Forelimb muscle (tissue), 1 donor: ENCODE measurements around the gene ADGRL1. TPM values are rescaled to one million over a fixed set of nuclear protein-coding genes. Genes with fewer than 3 reads are reported as not detected.
"Not testable (repeated sequence)": the region's sequence is repeated elsewhere in the genome, so short reads cannot be mapped to it uniquely, and the experiment has no call there.

Experiments
- DNase-seq: peaks from one replicate; pipeline ENCODE4 v3.0.0-alpha.2; 2013; ENCODE audit warnings: low read depth
- polyA plus RNA-seq: library from polyadenylated mRNA; unstranded; fragments of 120-200 nt; gene quantifications from one replicate; pipeline ENCODE4 v1.2.1, GENCODE V29; 2013; ENCODE audit not compliant: insufficient read length

Gene ADGRL1
- 14.6 TPM for polyA plus RNA-seq

DNA sequence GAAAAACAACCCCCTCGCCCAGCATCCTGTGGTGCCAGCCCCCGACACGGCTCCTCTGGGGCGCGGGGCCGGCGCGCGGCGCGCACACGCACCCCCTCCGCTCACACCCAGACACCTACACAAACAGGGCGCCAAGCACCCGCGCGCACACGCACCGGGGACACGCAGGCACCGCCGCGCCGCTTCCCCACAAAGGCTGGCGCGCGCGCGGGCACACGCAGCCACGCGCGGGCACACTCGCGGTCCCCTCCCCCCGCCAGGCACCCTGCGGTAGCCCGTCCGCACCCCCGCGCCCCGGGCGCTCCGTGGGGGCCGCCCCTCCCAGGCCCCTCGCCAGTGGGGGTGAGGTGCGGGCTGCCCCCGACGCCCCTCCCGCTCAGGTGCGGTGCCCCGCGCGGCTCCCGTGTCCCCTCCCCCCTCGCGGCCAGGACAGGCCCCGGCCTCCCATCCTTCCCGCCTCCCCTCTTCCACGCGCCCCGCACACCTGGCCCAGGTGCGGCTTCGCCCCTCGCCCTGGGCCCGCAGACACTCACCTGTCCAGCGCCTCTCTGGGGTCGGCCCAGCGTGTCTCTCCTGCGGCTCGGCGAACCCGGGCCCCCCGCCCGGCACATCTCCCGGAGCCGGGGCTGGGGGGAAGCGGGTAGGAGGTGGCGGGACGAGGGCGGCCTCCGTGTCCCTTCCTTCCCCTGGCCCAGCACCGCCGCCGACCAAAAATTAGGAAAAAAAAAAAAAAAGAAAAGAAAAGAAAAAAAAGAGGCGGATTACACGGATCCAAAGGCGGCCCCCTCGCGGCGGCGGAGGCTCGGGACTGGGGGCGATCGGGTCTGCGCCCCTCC lies at the start of gene ADGRL1:
TSS of gene ADGRL1 (minus strand) at position 718 of the 836 bp plus-strand sequence. CDS start 22,567 bp downstream, outside the sequence.
- not testable (repeated sequence) for DNase-seq

DNA sequence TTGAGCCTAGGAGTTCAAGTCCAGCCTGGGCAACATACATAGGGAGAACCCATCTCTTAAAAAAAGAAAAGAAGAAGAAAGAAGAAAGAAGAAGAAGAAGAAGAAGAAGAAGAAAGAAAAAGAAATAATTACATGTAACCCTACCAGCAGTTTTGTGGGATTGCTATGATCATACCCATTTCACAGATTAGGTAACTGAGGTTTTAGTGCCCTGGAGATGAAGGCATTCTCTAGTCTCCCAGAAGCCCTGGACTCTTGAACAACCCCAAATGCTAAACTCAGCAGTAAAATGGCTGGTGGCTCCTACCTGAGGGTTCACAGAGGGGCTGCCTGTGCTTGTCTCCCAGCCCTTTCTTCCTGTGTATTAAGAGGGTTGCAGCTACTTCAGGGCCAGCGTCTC lies 49.3 kb upstream of the ADGRL1 start:
- DNase-seq: not testable (repeated sequence)

DNA sequence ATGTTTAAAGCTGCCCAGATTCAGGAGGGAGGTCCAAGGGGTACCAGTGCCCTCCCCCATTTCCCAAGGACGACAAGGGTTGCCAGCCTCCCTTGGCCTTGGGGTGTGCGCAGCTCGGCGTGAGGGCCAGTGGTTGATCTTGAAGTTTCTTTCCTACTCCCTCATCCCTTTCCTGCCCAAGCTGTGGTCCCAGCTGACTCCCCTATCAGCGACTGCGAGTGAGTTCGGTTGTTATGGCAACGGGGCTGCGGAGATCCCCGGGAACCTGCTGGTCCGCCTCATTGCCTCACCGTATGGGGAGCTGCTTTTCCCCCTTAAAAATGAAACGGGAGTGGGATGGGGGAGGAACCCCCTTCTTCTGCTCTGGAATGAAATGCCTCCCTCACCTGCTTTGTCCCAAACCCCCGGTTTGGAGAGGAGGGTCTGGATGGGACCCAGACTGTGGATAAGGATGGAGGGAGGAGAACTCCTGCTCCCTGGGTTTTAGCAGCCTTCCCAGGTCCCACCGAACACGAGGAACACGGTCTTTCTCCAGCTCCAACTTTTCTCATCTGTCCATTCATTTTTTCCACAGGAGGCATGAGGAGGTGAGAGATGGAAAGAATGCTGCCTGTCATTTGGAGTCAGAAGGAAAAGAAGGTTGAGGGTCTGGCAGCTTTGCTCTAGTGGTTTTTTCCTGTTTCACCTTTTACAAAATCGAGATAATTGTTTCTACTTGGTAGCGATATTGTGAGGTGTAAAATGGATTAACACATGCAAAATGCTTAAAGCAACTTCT lies 48.0 kb upstream of the ADGRL1 start:
- not testable (repeated sequence) for DNase-seq

DNA sequence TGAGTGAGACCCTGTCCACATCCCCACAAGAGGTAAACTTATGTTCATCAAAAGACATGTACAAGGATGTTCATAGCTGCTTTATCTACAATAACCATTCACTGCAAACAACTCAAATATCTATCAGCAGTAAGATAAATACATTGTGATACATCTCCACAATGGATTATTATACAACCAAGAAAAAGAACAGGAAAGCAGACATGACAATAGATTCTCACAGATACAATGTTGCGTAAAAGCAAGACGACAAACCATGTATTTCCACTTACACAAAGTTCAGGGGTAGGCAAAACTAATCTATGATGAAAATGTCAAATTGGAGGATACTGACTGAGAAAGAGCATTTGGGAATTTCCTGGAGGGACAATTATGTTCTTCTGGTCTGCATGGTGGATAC lies 46.2 kb upstream of the ADGRL1 start:
- not testable (repeated sequence) for DNase-seq

DNA sequence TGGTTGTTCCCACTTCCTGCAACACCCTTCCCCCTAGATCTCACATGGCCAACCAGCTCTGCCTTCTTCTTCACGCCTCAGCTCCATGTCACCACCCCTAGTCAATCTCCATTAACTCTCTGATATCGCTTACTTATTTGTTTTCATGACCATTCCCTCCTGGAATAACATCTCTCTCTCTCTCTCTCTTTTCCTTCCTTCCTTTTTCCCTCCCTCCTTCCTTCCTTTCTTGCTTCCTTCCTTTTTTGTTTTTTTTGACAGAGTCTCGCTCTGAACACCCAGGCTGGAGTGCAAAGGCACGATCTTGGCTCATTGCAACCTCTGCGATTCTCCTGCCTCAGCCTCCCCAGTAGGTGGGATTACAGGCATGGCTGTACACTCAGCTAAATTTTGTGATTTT lies 44.9 kb upstream of the ADGRL1 start:
- no peak for DNase-seq

DNA sequence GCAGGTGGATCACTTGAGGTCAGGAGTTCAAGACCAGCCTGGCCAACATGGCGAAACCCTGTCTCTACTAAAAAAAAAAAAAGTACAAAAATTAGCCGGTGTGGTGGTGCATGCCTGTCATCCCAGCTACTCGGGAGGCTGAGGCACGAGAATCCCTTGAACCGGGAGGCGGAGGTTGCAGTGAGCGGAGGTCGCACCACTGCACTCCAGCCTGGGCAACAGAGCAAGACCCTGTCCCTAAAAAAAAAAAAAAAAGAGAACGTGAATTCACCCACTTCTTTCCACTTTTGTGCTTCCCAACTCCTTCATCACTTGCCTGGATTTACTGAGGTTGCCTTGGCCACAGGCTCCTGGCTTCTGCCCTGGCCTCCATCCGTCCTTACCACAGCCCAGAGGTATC lies 44.3 kb upstream of the ADGRL1 start:
- DNase-seq: not testable (repeated sequence)

DNA sequence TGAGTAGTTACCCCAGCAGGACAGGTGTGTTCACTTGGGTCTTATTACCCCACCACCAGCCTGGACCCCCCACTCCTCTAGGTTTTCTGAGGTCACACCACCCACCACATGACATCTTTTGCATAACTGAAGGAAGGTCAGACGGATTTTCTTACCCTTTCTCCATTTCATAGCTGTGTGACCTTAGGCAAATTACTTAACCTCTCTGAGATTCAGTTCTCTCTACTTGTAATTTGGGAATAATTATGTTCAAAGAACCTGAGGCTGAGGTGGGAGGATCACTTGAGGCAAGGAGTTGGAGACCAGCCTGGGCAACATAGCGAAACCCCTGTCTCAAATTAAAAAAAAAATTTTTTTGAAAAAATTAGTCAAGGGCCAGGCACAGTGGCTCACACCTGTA lies 43.9 kb upstream of the ADGRL1 start:
- DNase-seq: not testable (repeated sequence)

DNA sequence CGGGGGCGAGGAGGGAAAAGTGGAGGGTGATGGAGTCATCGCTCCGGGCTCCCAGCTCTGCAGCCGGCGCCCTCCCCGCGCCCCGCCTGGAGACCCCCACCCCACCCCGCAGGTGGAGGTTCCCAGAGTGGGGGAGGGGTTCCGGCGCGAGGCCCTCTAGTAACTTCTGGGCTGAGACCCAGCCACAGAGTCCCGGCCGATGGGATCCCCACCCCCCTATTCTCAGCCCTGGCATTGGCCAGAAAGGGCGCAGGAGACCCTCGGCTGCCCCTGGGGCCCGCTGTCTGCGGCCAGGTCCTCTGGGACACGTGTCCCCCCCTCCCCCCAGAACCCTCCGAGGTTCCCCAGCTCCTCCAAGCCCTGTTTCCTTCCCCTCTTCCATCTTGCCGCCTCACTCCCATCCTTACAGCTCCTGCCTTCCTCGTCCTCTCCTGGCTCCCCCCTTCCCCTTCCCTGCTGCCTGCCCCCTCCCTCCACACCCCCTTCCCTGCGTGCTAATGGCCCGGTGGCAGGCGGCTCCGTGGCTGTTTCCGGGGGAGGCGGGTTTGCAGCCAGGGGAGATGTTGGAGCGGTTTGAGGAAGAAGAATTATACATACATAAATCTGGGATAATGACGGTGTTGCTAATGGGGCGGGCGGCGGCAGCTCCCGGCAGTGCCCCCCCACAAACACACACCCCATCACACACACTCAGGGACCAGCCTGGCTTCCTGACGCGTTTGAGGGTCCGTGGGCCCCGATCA lies 43.2 kb upstream of the ADGRL1 start:
- not testable (repeated sequence) for DNase-seq

DNA sequence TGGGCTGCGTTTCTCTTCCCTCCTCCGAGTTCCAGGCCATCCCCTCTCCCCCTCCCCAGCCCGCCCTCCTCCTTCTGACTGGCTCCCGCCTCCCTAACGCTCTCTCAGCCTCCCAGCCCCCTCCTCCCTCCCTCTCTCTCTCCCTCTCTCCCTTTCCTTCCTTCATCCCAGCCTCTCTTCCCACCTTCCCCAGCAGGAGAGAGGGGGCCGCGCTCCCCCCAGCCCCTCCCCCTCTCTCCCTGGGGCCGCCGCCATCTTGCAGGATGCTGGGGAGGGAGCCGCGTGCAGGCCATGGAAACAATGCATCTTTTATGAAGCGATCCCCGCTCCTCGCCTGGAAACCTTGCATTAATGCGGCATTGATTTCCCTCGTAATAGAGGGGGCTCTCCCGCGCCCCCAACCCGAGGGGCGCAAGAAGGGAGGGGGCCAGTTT lies 42.6 kb upstream of the ADGRL1 start:
- DNase-seq: peak; percentile 66

DNA sequence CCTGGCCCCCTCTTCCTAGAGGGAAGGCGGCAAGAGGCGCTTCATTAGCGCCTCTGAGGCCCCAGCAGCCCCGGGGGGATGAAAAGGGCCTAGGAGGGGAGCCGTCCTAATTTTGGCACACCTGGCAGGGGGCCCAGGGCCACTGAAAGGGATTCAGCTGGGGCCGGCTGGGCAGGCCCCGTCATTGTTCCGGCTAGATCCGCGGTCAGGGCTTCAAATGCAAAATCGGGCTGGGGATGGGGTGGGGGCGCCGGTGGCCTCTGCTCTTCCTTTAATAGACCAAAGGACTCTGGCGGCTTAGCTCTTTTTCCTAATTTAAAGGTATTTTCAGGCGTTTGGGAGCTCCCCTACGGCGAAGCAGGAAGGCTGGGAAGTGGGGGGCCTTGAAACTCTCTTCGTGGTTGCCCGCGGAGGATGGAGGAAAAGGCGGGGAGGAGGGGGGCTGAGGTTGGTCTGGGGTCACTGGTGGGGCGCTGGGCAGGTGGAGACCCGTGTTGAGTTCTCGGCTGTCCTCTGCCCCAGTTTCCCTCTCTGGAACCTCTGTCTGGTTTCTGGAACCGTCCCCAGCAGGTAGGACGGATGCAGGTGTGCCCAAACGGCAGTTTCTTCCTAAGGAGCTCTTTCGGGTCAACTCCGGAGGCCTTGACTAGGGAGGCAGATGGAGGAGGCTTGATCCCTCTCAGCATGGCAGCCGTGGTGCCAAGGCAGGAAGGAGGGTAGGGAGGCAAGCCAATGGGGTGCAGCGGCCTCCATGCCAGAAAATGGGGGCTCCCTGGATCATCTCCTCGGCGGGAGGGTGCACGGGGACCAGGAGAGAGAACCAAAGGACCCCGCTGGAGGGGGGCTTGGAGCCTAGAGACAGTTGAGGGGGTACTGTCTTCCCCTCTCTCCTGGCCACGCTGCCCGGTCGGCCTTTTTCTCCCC lies 41.8 kb upstream of the ADGRL1 start:
- DNase-seq: not testable (repeated sequence)

DNA sequence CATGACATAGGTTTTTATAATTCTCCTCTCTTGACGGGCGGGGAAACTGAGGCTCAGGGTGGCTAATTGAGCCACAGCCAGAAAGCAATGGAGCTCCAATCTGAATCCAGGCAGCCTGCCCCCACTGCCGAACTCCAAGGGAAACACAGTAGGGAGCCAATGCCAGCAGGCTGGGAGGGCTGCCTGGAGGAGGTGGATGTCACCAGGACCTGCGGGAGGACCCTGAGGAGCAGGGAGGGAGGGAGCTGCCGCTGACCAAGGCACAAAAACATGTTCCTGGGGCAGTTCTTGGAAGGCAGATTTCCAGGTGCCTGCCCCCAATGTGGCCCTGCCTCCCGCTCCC lies 41.2 kb upstream of the ADGRL1 start:
- not testable (repeated sequence) for DNase-seq

DNA sequence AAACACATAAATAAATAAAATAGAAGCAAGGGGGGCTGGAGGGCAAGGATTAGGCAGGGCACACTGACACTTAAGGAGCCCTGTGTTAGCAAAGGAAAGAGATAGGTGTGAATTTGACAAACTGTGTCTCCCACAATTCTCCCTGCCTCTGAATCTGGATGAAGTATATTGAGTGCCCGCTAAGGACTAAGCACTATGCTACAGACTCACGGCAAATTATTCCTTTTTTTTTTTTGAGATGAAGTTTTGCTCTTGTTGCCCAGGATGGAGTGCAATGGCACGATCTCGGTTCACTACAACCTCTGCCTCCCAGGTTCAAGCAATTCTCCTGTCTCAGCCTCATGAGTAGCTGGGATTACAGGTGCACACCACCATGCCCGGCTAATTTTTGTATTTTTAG lies 38.4 kb upstream of the ADGRL1 start:
- DNase-seq: not testable (repeated sequence)

DNA sequence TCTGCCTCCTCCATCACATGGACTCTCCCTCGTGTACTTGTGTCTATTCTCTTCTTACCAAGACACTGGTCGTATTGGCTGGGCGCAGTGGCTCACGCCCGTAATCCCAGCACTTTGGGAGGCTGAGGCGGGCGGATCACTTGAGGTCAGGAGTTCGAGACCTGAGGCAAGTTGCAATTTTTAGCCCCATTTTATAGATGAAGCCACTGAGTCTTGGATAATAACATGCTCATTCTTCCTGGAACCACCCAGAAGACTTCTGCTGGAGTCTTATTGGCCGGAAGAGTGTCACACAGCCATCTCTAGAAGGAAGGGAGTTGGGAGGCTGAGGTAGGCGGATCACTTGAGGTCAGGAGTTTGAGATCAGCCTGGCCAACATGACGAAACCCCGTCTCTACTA lies 37.7 kb upstream of the ADGRL1 start:
- not testable (repeated sequence) for DNase-seq

DNA sequence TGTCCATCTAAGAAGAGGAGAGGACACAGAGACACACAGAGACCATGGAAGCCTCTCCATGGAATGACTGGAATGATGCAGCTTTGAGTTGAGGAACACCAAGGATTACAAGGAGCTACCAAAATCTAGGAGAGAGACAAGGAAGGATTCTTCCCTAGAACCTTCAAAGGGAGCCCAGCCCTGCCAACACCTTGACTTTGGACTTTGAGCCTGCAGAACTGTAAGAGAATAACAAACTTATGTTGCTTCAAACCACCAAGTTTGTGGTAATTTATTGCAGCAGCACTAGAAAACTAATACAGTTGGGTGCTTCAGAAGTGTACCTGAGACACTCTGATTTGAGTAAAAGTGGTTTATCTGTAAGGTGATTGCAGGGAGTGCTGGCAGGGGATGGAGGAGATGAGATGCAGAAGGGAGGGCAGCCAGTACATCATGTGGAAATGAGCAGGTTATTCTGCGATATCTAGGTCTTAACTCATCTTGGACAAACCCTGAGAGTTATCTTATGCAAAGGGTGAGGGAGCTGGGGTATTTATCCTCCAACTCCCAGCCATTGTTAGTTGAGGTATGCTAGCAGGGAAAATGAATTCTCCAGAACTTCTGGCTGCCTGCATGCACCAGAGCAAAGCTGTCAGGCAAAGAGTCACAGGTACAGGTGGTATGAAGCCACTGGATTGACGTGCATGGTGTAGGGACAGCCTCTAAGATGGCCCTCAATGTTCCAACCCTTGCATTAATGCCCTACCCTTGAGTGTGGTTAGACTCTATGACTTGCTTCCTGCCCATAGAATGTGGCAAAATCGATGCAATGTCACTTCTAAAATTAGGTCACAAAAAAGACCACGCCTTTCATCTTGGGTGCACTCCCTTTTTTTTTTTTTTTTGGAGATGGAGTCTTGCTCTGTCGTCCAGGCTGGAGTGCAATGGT lies 31.3 kb upstream of the ADGRL1 start:
- DNase-seq: no peak

DNA sequence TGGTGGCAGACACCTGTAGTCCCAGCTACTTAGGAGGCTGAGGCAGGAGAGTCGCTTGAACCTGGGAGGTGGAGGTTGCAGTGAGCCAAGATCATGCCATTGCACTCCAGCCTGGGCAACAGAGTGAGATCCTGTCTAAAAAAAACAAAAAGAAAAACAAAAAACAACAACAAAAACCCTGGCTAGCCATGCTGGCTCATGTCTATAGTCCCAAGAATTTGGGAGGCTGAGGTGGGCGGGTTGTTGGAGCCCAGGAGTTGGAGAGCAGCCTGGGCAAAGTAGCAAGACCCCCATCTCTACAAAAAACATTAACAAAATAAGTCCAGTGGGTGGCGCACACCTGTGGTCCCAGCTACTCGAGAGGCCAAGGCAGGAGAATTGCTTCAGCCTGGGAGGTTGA lies 27.0 kb upstream of the ADGRL1 start:
- DNase-seq: not testable (repeated sequence)

DNA sequence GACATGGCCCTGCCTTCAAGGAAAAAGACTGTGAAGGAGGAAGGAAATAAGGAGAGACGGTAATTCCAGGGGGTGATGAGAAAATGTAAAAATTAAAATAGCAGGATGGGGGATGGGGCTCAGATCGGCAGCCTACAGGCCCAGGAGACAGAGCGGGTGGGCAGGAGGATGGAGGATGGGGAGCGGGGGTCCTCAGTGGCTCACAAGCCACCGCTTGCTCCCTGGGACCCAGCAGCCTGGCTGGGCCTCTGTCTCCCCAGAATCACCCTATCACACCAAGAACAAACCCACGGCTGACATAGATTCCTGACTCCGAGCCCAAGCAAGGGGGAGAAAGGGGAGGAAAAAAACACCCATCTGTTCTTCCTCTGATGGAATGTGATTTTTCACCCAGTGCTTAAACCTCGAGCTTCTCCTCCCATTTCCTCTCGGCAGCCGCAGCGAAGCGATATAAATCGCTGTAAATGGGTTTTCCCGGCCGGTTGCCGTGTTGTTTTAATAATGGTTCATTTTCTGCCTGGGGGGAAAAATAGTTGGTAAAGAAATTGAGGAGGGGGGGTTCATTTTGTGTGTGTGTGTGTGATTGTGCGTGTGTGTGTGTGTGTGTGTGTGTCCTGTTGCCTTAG lies 22.6 kb upstream of the ADGRL1 start:
- DNase-seq: not testable (repeated sequence)

DNA sequence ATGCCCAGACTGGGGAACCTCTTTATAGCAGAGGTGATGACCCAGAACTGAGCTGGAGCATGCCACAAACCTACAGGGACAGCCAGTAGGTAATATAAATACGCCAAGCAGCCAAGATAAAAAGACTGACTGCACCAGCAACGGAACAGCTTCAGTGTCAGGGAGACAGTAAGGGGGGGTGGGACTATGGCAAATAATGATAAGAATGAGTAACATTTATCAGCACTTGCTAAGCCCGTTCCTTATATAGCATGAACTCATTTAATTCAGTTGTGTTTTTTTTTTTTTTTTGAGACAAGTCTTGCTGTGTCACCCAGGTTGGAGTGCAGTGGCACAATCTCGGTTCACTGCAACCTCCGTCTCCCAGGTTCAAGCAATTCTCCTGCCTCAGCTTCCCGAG lies 20.5 kb upstream of the ADGRL1 start:
- DNase-seq: not testable (repeated sequence)

DNA sequence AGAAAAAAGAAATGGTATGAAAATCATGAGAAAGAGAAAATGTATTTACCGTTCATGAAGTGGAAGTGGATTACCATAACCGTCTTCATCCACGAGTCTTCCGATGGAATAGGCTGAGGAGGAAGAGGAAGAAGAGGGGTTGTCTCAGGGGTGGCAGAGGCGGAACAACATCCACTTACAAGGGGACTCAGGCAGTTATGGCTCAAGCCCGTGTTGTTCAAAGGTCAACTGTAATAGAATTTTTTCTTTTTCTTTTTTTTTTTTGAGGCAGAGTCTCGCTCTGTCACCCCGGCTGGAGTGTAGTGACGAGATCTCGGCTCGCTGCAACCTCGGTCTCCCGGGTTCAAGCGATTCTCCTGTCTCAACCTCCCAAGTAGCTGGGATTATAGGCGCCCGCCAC lies 16.9 kb upstream of the ADGRL1 start:
- DNase-seq: no peak

DNA sequence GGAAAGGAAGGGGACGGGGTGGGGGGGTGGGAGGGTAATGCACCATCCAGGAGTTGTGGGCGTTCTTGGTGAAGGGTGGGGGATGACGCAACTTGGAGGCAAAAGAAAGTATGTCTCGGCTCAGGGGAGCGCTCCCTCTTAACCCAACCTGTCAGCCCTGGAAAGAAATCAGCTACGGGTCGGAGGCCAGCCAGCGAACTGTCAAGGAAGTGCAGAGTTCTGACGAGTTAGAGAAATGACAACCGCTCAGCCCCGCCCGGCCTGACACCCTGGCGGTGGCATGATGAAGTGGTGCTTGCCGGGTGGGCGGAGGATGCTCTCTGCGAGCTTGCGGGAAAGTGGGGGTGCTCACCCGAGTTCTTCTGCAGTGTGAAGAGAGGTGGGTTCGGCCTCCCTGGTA lies 15.4 kb upstream of the ADGRL1 start:
- DNase-seq: not testable (repeated sequence)
